H1 (cell line): ENCODE results near the gene PTPRD. TPM values are rescaled to one million over a fixed set of nuclear protein-coding genes. Genes with fewer than 3 reads are reported as not detected.

Experiments
- CTCF ChIA-PET: fragments of 300-600 bp; sonication (Branson Sonifier 250); formaldehyde crosslinking; loops from one replicate; lab custom pipeline; 2021; ENCODE audit not compliant: partially characterized antibody; lab: Charles Lee
- POLR2A ChIA-PET: fragments of 300-600 bp; sonication (Branson Sonifier 250); formaldehyde crosslinking; loops from one replicate; lab custom pipeline; 2021; ENCODE audit warnings: inconsistent platforms; ENCODE audit not compliant: partially characterized antibody; lab: Charles Lee
- DNase-seq, 2 experiments: peaks; one replicate each; pipeline versions ENCODE4 v3.0.0 to v3.0.0-alpha.2; 2010 to 2022; ENCODE audit warnings: low spot score in 2 of 2, low read depth in 1 of 2, mixed read lengths in 1 of 2
- FAIRE-seq: peaks from 2 replicates; lab custom pipeline; 2011; peaks lifted over from hg19 to GRCh38; lab: Jason Lieb, UNC
- H2AFZ ChIP-seq: 2 replicates; pipeline ENCODE4 v1.8.1; 2012; ENCODE audit warnings: low read length, inconsistent platforms
- H2AK5ac ChIP-seq: 2 replicates; pipeline ENCODE4 v1.6.1; 2013; ENCODE audit warnings: low read depth, low read length
- H2BK120ac ChIP-seq: replicated peaks from 2 replicates; pipeline ENCODE3; 2013; ENCODE audit warnings: low read depth, low read length, inconsistent platforms
- H2BK12ac ChIP-seq: 2 replicates; pipeline ENCODE4 v1.6.1; 2013; ENCODE audit warnings: low read depth, low read length
- H2BK15ac ChIP-seq: 2 replicates; pipeline ENCODE4 v1.6.1; 2013; ENCODE audit warnings: low read length
- H2BK20ac ChIP-seq: 2 replicates; pipeline ENCODE4 v1.6.1; 2013; ENCODE audit warnings: low read length
- H2BK5ac ChIP-seq: 2 replicates; pipeline ENCODE4 v1.6.1; 2013; ENCODE audit warnings: low read depth, low read length
- H3K14ac ChIP-seq: 2 replicates; pipeline ENCODE4 v1.6.1; 2013; ENCODE audit warnings: inconsistent platforms; ENCODE audit not compliant: insufficient read length
- H3K18ac ChIP-seq: 2 replicates; pipeline ENCODE4 v1.6.1; 2013; ENCODE audit warnings: low read length; ENCODE audit errors: extremely low read depth
- H3K23ac ChIP-seq: 2 replicates; pipeline ENCODE4 v1.6.1; 2013; ENCODE audit warnings: inconsistent platforms; ENCODE audit not compliant: insufficient read length
- H3K23me2 ChIP-seq: 2 replicates; pipeline ENCODE4 v1.6.1; 2013; ENCODE audit warnings: low read depth, low read length
- H3K27ac ChIP-seq: 2 replicates; pipeline ENCODE4 v1.6.1; 2011; ENCODE audit warnings: low read depth, low read length, inconsistent platforms
- H3K27me3 ChIP-seq, 4 experiments: replicated peaks in 1 of 4; 1 replicate in 1 of 4; 2 replicates in 3 of 4; pipeline versions ENCODE4 v1.6.1 to v1.8.1; 2011 to 2013; ENCODE audit warnings: low read length in 3 of 4, mild to moderate bottlenecking in 3 of 4, inconsistent platforms in 2 of 4, mixed read lengths in 2 of 4, moderate library complexity in 1 of 4; ENCODE audit not compliant: control insufficient read depth in 3 of 4, insufficient read depth in 3 of 4; ENCODE audit errors: extremely low read depth in 1 of 4
- H3K36me3 ChIP-seq, 4 experiments: 2 replicates each; pipeline versions ENCODE4 v1.6.1 to v1.8.1; 2011 to 2013; ENCODE audit warnings: mild to moderate bottlenecking in 4 of 4, low read length in 3 of 4, moderate library complexity in 2 of 4, control low read depth in 1 of 4, inconsistent platforms in 1 of 4; ENCODE audit not compliant: insufficient read depth in 4 of 4, control insufficient read depth in 2 of 4
- H3K4ac ChIP-seq: replicated peaks from 2 replicates; pipeline ENCODE3; 2013; ENCODE audit warnings: low read length, low read depth, mixed read lengths, inconsistent platforms; ENCODE audit not compliant: insufficient read length
- H3K4me1 ChIP-seq, 4 experiments: replicated peaks in 1 of 4; 1 replicate in 1 of 4; 2 replicates in 3 of 4; pipeline versions ENCODE4 v1.6.1 to v1.8.1; 2011 to 2013; ENCODE audit warnings: low read length in 3 of 4, inconsistent platforms in 2 of 4, mixed read lengths in 1 of 4; ENCODE audit not compliant: insufficient read depth in 4 of 4, control insufficient read depth in 3 of 4
- H3K4me2 ChIP-seq, 2 experiments: 2 replicates each; pipeline versions ENCODE4 v1.6.1 to v1.8.1; 2011 to 2013; ENCODE audit warnings: low read depth in 2 of 2, low read length in 2 of 2, control low read depth in 1 of 2, inconsistent platforms in 1 of 2, mild to moderate bottlenecking in 1 of 2; ENCODE audit not compliant: insufficient read depth in 1 of 2
- H3K4me3 ChIP-seq, 4 experiments: fragments of 200-600, 300-600 bp in 1 of 4; sonication (generic), shearing (Covaris generic), sonication (Bioruptor Twin) in 1 of 4; 2 replicates each; pipeline versions ENCODE4 v1.5.1 to v1.8.1; 2011 to 2016; ENCODE audit warnings: low read length in 4 of 4, low read depth in 3 of 4, control low read depth in 2 of 4, inconsistent platforms in 2 of 4, mild to moderate bottlenecking in 2 of 4, mixed read lengths in 1 of 4, moderate library complexity in 1 of 4; ENCODE audit not compliant: insufficient read depth in 2 of 4; ENCODE audit errors: extremely low read depth in 1 of 4
- H3K56ac ChIP-seq: replicated peaks from 2 replicates; pipeline ENCODE3; 2013; ENCODE audit warnings: low read depth, mild to moderate bottlenecking, mixed read lengths, low read length, inconsistent platforms; ENCODE audit not compliant: insufficient read length
- H3K79me1 ChIP-seq: 2 replicates; pipeline ENCODE4 v1.6.1; 2013; ENCODE audit warnings: low read depth, low read length, control low read depth
- H3K79me2 ChIP-seq, 2 experiments: 2 replicates each; pipeline versions ENCODE4 v1.6.1 to v1.8.1; 2012 to 2013; ENCODE audit warnings: low read length in 2 of 2, mild to moderate bottlenecking in 2 of 2, inconsistent platforms in 1 of 2; ENCODE audit not compliant: insufficient read depth in 2 of 2, control insufficient read depth in 1 of 2
- H3K9ac ChIP-seq, 4 experiments: replicated peaks in 1 of 4; 1 replicate in 1 of 4; 2 replicates in 3 of 4; pipeline versions ENCODE4 v1.6.1 to v1.8.1; 2011 to 2013; ENCODE audit warnings: low read depth in 3 of 4, low read length in 3 of 4, control low read depth in 2 of 4, mild to moderate bottlenecking in 2 of 4, moderate library complexity in 2 of 4, inconsistent platforms in 1 of 4; ENCODE audit errors: extremely low read depth in 1 of 4
- H3K9me3 ChIP-seq, 2 experiments: 2 replicates each; pipeline versions ENCODE4 v1.6.1 to v1.8.1; 2012 to 2013; ENCODE audit warnings: mild to moderate bottlenecking in 2 of 2, moderate library complexity in 2 of 2, control low read depth in 1 of 2, inconsistent platforms in 1 of 2, low read depth in 1 of 2, low read length in 1 of 2, mixed read lengths in 1 of 2; ENCODE audit not compliant: insufficient read depth in 2 of 2
- H4K20me1 ChIP-seq, 2 experiments: replicated peaks in 1 of 2; 2 replicates each; pipeline versions ENCODE3 to v1.8.1; 2011 to 2013; ENCODE audit warnings: inconsistent platforms in 2 of 2, low read length in 2 of 2, mild to moderate bottlenecking in 1 of 2; ENCODE audit not compliant: insufficient read depth in 2 of 2, control insufficient read depth in 1 of 2
- H4K5ac ChIP-seq: 2 replicates; pipeline ENCODE4 v1.6.1; 2013; ENCODE audit warnings: low read length, low read depth, mixed read lengths, inconsistent platforms; ENCODE audit not compliant: insufficient read length
- H4K8ac ChIP-seq: 2 replicates; pipeline ENCODE4 v1.8.0; 2013; ENCODE audit warnings: mild to moderate bottlenecking, moderate library complexity, low read length, inconsistent platforms; ENCODE audit not compliant: insufficient read depth; ENCODE audit errors: extremely low read depth
- H4K91ac ChIP-seq: replicated peaks from 2 replicates; pipeline ENCODE3; 2013; ENCODE audit warnings: low read length, mixed read lengths, inconsistent platforms; ENCODE audit not compliant: insufficient read length
- TEAD4 ChIP-seq: IDR thresholded peaks from 2 replicates; pipeline ENCODE4 v1.6.1; 2012; ENCODE audit warnings: low read depth, low read length, inconsistent platforms, mixed read lengths
- polyA plus RNA-seq, 7 experiments: library from polyadenylated mRNA; depleted of rRNA in 3 of 7; stranded (reverse) in 5 of 7; unstranded in 2 of 7; fragments of >200 nt in 5 of 7; fragments of 200-250 nt in 2 of 7; gene quantifications; 1 replicate in 5 of 7; 2 replicates in 1 of 7; 4 replicates in 1 of 7; pipeline versions ENCODE4 v1.2.1 to v1.2.3, GENCODE V29; 2011 to 2013; ENCODE audit warnings: missing spikeins in 2 of 7, mixed read lengths in 2 of 7
- total RNA-seq: library from RNA; stranded (reverse); fragmentation: NEBNext Ultra II Directional; extraction: Animal tissue kit (Norgen Biotek cat#: 25700); gene quantifications from 2 replicates; pipeline ENCODE4 v1.2.1, GENCODE V29; 2021

Gene PTPRD
- total and polyA plus RNA-seq, 2 of the 8 experiments (the other 6 are each of a cell fraction or from before 2014, with no cell fraction given) = 17.2 to 77.0 TPM

- H4K20me1 ChIP-seq = no peaks in the 10 kb centered on the region
- no peak overlapping the region for H2BK20ac ChIP-seq
- H3K14ac ChIP-seq = no peak overlapping the region
- FAIRE-seq (no peak), DNase-seq (no peak)
- no peak overlapping the region for H3K56ac ChIP-seq
- H2BK12ac ChIP-seq = no peak overlapping the region
- H3K18ac ChIP-seq = no peak overlapping the region
- H2BK5ac ChIP-seq = no peak overlapping the region
- ChIA-PET CTCF (interaction anchor here (0.9 to 1.2 kb wide), 3 partner anchors 36 to 92 kb away, joined by 3 to 4 read pairs (median 3); no protein-coding TSS in a partner anchor), POLR2A (no interaction called here)
- H2BK15ac ChIP-seq = no peak overlapping the region
- H3K36me3 ChIP-seq = no peaks in the 10 kb centered on the region
- peaks cover 0 to under 1% of the 10 kb centered on the region in 2 experiments; a peak in 1 of 4 replicates for H3K9me3 ChIP-seq
- no peak for TF ChIP-seq TEAD4
- H3K27ac ChIP-seq = no peak overlapping the region
- no peak overlapping the region for H4K5ac ChIP-seq
- H2AK5ac ChIP-seq = no peak overlapping the region
- H3K4ac ChIP-seq = no peak overlapping the region
- H4K8ac ChIP-seq = no peak overlapping the region
- H3K79me1 ChIP-seq = no peaks in the 10 kb centered on the region
- no peak overlapping the region for H3K4me2 ChIP-seq
- no peak overlapping the region for H3K9ac ChIP-seq
- H3K4me3 ChIP-seq = no peak overlapping the region
- no peak overlapping the region for H2BK120ac ChIP-seq
- H3K27me3 ChIP-seq = no peaks in the 10 kb centered on the region; a peak in 1 of 7 replicates
- H4K91ac ChIP-seq = no peak overlapping the region
- no peaks in the 10 kb centered on the region for H3K79me2 ChIP-seq
- H3K23ac ChIP-seq = no peak overlapping the region
- H3K23me2 ChIP-seq = no peaks in the 10 kb centered on the region
- no peak overlapping the region for H2AFZ ChIP-seq
- H3K4me1 ChIP-seq = peaks cover 0 to 4% (median under 1%) of the 10 kb centered on the region in 4 experiments; a peak in 2 of 7 replicates
Observed at GRCh38 chr9:10443868-10444204, 169.0 kb downstream of the PTPRD start.
